GOT3 (cell line): Measurements from ENCODE around the gene CDC42BPB.
"Not testable (repeated sequence)": the region's sequence is repeated elsewhere in the genome, so short reads cannot be mapped to it uniquely, and the experiment has no call there.

Experiments used
- DNase-seq: peaks from one replicate; lab custom pipeline; 2025; ENCODE audit warnings: mixed read lengths; lab: John Stamatoyannopoulos, UW

Gene CDC42BPB

GRCh38 chr14:102899516-102899900 is 157.8 kb downstream of the CDC42BPB start:
- DNase-seq = no peak

- no peak for DNase-seq
These were observed 158.4 kb downstream of the CDC42BPB start for GRCh38 chr14:102898776-102899515.

GRCh38 chr14:102898298-102898697 is 159.1 kb downstream of the CDC42BPB start:
- no peak for DNase-seq

GRCh38 chr14:102897299-102898027 is 159.9 kb downstream of the CDC42BPB start:
- no peak for DNase-seq

GRCh38 chr14:102896735-102897134 is 160.6 kb downstream of the CDC42BPB start:
- DNase-seq = not testable (repeated sequence)

- DNase-seq = no peak
These were observed 163.9 kb downstream of the CDC42BPB start for GRCh38 chr14:102893452-102893851.

- no peak for DNase-seq
These were observed 164.7 kb downstream of the CDC42BPB start for GRCh38 chr14:102892651-102893050.

GRCh38 chr14:102891556-102891955 is 165.8 kb downstream of the CDC42BPB start:
- DNase-seq = no peak

GRCh38 chr14:102891111-102891510 is 166.2 kb downstream of the CDC42BPB start:
- no peak for DNase-seq

GRCh38 chr14:102889615-102890014 is 167.7 kb downstream of the CDC42BPB start:
- DNase-seq = no peak

- no peak for DNase-seq
These were observed 168.6 kb downstream of the CDC42BPB start for GRCh38 chr14:102888748-102889147.

GRCh38 chr14:102885737-102886447 is 171.5 kb downstream of the CDC42BPB start:
- no peak for DNase-seq

GRCh38 chr14:102883554-102883953 is 173.8 kb downstream of the CDC42BPB start:
- DNase-seq = no peak

- DNase-seq = no peak
These were observed 174.2 kb downstream of the CDC42BPB start for GRCh38 chr14:102883089-102883541.
